A549 treated with Hydrocortisone at 1 μM for 4 hours (cell line): ENCODE measurements around the gene PBXIP1. TPM values are rescaled to one million over a fixed set of nuclear protein-coding genes. Genes with fewer than 3 reads are reported as not detected.

Experiments used
- total RNA-seq: library from RNA; stranded (reverse); fragments of 200-300 nt; extraction: Qiagen RNA extraction; gene quantifications from 5 replicates; pipeline ENCODE4 v1.2.3, GENCODE V29; 2022

Gene PBXIP1, protein sequence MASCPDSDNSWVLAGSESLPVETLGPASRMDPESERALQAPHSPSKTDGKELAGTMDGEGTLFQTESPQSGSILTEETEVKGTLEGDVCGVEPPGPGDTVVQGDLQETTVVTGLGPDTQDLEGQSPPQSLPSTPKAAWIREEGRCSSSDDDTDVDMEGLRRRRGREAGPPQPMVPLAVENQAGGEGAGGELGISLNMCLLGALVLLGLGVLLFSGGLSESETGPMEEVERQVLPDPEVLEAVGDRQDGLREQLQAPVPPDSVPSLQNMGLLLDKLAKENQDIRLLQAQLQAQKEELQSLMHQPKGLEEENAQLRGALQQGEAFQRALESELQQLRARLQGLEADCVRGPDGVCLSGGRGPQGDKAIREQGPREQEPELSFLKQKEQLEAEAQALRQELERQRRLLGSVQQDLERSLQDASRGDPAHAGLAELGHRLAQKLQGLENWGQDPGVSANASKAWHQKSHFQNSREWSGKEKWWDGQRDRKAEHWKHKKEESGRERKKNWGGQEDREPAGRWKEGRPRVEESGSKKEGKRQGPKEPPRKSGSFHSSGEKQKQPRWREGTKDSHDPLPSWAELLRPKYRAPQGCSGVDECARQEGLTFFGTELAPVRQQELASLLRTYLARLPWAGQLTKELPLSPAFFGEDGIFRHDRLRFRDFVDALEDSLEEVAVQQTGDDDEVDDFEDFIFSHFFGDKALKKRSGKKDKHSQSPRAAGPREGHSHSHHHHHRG
- 13.1 to 16.1 TPM (median 14.7 TPM) in 5 replicates for total RNA-seq

DNA sequence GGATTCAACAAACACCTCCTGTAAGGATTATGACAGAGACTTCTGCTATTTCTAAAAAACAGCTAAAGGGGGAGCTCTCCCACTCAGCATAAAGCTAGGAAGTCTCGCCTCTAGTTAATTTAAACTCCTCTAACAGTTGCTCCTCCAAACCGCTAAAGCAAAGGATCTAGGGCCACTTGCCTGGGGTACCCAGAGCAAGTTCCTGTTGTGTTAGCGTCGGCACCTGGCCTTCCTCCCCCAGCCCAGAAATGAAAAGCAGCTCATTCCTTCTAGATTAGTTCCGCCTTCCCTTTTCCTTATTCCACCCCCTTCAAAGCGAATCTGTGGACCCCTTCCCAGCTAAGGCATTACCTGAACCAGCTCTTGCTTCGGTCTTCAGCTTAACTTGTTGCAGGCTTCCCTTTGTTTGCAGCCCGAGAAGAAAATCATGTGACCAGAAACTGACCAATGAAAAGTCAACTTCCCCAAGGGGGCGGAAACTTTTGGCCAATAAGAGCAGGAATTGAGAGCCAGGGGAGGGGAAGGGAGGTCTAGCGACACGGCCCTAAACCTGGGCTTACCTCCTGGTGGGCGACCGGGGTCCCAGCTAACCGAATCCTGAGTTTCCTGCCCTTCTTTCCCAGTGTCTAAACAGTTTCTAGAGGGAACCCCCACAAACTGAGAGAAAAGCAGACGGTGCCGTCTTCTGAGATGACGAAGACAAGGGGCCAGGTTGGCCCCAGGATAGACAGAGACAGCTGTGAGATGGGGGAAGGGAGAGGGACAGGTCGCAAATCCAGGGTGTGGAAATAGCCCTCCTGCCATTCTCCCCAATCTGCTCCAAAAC lies at the start of gene PBXIP1:
Gene PBXIP1, minus strand, starts transcription at position 382 of the 826 bp plus-strand sequence. CDS start 2,378 bp downstream, outside the sequence.

DNA sequence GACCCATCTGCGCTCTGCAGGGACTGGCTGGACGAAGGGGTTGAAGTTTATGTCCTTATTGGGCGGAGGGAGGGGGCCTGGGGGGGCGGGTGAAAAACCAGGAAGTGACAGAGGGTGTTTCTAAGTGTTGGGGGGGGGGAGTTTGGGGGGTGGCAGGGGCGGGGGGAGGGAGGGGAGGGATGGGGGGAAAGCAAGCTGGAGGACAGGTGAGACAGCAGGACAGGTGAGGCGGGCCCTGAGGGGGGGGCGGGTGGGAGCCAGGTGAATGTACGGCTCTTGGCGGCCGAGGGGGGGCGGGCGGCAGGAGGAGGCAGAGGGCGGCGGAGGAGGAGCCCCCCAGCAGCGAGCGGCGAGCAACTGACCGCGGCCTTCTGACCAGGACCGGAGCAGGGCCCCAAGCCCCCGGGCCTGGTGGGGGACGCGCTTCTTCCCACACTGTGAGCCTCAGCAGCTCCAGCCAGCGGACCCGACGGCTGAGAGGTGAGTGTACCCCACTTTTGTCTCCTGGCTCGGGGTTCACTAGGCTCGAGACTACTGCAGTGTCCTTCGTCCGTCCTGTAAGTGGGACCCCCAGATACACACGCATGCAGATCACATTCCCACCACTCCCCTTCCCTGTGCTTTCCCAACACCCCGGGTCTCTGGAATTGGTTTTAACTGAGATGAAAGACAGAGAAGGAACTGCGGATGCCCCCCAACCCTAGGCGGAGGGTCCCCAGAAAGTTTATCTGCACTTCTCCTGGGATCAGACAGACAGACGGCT lies 46.7 kb upstream of the PBXIP1 start, which contains the start of gene ZBTB7B:
Gene ZBTB7B, plus strand, starts transcription at position 339 of the 763 bp plus-strand sequence. CDS start 11,859 bp downstream, outside the sequence.

DNA sequence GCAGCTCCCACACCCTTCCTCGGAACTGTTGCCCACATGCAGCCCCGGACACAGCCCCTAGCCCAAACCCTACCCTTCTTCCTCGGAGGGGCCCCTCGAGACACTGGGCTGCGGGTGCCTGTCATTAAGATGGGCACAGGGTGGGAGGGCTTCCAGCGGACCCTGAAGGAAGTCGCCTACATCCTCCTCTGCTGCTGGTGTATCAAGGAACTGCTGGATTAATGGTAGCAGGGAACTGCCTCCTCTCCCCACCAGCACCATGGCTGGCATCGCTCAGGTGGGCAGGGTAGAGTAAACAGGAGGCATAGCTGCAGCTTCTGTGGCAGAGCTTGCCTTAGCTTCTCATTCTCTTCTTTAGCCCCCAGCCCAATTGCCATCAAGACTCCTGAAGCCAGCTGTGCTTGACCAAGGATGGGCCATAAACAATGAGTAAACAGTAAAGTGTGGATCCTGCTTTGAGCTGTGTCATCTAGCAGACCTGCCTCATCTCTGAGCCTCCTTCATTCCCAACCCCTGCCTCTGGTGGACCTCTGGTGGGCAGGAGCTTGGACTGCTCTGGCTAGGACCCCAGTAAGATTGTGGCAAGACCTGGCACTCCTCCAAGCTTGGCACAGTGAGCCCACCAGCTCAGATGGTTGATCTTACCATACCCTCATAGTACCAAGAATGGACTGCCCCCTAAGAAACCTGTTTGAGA lies 37.8 kb upstream of the PBXIP1 start, which contains the start of gene LENEP:
Gene LENEP, plus strand, starts transcription at position 15 of the 697 bp plus-strand sequence. Its CDS starts 22 bp downstream, at position 37.

DNA sequence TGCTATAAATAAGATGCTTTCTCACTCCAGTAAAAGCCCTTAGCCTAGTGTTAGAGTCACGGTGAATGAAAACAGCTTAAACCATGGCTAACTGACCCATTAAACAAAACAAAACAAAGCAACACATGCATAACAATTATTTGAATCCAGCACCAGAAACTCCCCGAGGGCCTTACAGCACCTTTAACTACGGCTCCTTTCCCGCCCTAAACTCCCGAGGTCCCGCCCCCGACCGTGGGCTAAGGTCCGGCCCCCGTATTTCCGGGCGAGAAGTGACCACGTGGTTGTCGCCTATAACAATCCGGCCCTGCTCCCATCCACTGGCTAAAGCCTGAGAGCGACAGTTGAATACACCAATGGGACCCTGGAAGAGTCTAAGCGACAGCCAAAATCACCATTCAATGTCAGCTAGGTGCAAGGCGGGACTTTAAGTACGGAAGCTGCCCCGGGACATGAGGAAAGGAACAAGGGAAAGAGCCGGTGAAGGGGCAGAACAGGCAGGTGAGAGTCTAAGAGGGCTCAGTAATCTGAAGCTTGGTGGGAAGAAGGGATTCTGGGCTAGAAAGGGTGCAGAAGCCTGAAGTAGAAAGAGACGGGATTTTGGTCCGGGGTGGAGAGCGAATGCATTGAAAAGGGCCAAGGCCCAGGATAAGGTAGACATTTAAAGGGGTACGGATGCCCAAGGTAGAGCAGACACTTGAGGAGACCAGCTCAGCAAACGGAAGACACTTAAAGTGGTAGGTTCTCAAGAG lies 27.2 kb upstream of the PBXIP1 start, which contains the start of gene FLAD1:
Gene FLAD1, plus strand, starts transcription at position 448 of the 752 bp plus-strand sequence. CDS start 351 bp downstream, outside the sequence.

DNA sequence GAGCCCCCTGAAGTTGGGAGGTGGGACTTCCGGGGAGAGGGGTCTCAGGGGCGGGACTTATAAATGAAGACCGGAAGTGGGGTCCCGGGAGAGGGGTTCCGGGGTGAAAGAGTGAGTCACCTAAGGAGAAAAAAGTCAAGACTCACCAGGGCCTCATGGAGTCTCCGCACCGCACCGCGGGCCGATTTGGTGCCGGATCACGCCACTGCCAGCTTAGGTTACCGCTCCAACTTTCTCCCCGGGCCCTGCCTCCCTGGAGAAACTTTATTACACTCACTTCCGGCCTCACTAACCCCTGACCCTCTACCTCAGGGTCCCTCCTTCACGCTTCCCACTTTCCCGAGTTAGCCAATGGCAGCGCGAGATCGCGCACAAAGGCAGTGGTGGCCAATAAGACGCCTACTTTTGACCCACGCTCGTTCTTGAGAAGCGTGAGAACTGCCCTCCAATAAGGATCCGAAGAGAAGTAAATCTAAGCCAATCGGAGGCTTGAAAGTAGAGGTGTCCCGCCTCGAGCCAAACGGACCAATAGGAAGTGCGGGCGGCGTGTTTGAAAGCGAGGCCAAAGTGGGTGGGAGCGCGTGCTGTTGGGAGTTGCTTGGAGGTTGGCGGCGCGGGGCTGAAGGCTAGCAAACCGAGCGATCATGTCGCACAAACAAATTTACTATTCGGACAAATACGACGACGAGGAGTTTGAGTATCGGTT lies 18.4 kb upstream of the PBXIP1 start, which contains the start of gene CKS1B:
Gene CKS1B, plus strand, starts transcription at position 580 of the 706 bp plus-strand sequence. Its CDS starts 65 bp downstream, at position 645.

DNA sequence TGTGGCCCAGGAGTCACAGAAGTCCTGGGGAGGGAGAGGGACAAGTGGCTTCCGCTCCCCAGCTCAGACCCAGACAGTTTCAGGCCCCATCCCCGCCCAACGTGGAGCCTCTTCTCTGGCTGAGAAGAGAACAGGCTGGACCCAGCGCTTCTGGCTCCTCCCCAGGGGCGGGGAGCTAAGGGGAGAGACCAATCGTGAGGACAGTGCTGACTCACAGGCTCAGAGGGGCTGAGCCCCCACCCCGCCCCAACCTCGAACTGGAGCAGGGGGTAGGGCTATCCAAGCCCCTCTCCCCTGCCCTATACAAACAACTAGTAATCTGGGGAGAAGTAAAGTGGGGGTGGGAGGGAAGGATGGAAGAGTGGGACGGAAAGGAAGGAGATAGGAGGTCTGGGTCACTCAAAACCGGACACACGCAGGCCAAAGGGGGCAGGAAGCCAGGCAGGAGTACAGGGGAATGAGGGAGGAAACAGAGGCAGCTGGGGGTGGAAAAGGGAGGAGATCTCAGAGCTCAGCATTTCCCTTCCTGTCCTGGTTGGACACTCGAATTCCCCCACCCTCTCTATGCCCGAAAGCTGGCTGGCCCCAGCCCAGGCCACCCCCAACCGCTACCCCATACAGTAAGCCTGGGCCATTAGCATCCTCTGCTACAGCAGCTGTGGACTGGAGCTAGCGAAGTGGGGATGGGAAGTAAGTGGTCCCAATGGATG lies 14.9 kb upstream of the PBXIP1 start, which contains the start of gene SHC1:
Gene SHC1, minus strand, starts transcription at position 117 of the 710 bp plus-strand sequence. CDS start 221 bp downstream, outside the sequence.

DNA sequence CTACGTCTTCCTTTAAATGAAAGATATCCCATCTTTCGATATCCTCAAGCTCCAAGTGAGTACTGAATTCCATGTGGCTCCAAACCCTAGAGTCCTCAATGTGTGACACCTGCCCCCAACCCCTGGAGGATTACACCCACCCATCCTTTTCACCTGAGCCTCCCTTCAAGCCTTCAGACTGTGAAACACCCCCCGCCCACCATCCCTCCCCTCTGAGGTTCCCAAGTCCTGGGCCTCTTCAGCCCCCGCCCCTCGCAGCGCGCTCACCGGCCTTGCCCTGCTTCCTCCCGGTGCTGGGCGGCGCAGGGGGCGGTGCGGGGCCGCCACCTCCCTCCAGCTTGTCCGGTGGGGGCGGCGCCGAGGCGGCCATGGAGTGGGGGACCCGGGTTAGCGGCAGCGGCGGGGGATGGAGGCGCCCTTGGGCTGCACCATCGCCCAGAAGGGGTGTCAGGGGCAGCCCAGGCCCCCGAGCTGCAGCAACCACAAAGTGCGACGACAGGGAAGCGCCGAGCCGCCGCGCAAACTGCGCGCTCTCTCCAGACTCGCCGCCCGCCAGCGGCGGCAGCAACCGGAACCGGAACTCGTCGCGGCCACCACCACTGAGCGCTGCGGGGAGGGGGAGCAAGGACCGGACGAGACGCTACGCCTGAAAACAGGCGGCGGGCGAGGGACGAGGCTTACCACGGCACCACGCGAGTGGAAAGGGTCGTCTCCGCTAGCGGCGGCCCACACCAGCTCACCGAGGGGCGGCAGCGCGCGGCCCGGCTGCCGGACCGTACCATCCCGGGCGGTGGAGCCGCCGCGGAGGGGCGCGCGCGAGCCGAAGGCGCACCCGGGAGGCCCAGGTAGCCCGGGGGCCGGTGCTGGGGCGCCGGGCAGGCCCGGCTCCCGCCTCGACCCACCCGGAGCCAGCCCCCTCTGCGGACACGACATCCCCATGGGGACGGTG lies 5.6 kb upstream of the PBXIP1 start, which contains the start of gene PYGO2:
Gene PYGO2, minus strand, starts transcription at position 576 of the 949 bp plus-strand sequence. Its CDS starts 206 bp downstream, at position 370.

DNA sequence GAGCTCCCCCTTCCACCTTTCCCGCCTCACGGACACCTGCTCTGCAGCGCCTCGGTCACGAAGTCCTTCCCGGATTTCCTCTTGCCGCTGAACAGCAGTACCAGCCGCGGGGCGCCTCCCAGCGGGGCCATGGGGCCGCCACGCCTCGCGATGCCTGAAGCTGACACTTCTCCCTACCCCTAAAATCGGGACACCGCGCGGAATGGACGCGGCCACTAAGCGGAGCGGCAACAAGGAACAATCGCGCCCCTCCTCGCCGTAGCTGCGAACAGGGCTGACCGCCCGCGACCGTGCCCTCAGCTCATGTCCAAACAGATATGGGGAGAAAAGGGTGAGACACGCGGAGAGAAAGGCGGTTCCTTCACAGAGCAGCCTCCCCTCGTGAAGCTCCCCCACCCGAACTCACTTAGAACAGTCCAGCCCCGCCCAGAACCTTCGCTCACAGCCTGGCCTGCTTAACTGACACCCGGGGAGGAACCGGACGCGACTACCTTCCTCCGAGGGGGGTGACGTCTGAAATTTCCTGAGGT lies 19.3 kb downstream of the PBXIP1 start, which contains the start of gene PMVK:
Gene PMVK, minus strand, starts transcription at position 165 of the 530 bp plus-strand sequence. Its CDS starts 34 bp downstream, at position 131.

Other genes with a start within 250 kb of the PBXIP1 start
- 0.01 to 0.03 TPM (median 0.02 TPM) in 4 of 5 replicates, not detected in the other for gene KCNN3, start 85.8 kb downstream of the PBXIP1 start, total RNA-seq
- 42.1 to 48.4 TPM (median 43.6 TPM) in 5 replicates for gene PMVK, start 19.4 kb downstream of the PBXIP1 start, total RNA-seq
- gene PYGO2, start 5.7 kb upstream of the PBXIP1 start, total RNA-seq = 20.1 to 24.8 TPM (median 23.2 TPM) in 5 replicates
- 194 to 253 TPM (median 238 TPM) in 5 replicates for gene SHC1, start 14.6 kb upstream of the PBXIP1 start, total RNA-seq
- 311 to 367 TPM (median 344 TPM) in 5 replicates for gene CKS1B, start 18.6 kb upstream of the PBXIP1 start, total RNA-seq
- gene FLAD1, start 27.2 kb upstream of the PBXIP1 start, total RNA-seq = 38.8 to 45.4 TPM (median 43.8 TPM) in 5 replicates
- gene LENEP, start 37.5 kb upstream of the PBXIP1 start, total RNA-seq = not detected in 5 replicates
- 44.8 to 52.9 TPM (median 49.0 TPM) in 5 replicates for gene ZBTB7B, start 46.7 kb upstream of the PBXIP1 start, total RNA-seq
- gene DCST2, start 77.7 kb upstream of the PBXIP1 start, total RNA-seq = 0.37 to 0.77 TPM (median 0.52 TPM) in 5 replicates
- 0.07 to 0.08 TPM in 2 of 5 replicates, not detected in the others for gene DCST1, start 77.7 kb upstream of the PBXIP1 start, total RNA-seq
- gene ADAM15, start 95.2 kb upstream of the PBXIP1 start, total RNA-seq = 84.2 to 106 TPM (median 101 TPM) in 5 replicates
- gene EFNA4, start 107.6 kb upstream of the PBXIP1 start, total RNA-seq = 12.3 to 15.4 TPM (median 13.0 TPM) in 5 replicates
- 9.7 to 11.7 TPM (median 11.6 TPM) in 5 replicates for gene EFNA3, start 122.7 kb upstream of the PBXIP1 start, total RNA-seq
- 21.4 to 32.6 TPM (median 26.0 TPM) in 5 replicates for gene EFNA1, start 171.8 kb upstream of the PBXIP1 start, total RNA-seq
- gene SLC50A1, start 179.8 kb upstream of the PBXIP1 start, total RNA-seq = 32.8 to 36.7 TPM (median 34.6 TPM) in 5 replicates
- 69.5 to 108 TPM (median 98.1 TPM) in 5 replicates for gene DPM3, start 184.4 kb upstream of the PBXIP1 start, total RNA-seq
- 187 to 257 TPM (median 250 TPM) in 5 replicates for gene KRTCAP2, start 217.2 kb upstream of the PBXIP1 start, total RNA-seq
- gene TRIM46, start 217.8 kb upstream of the PBXIP1 start, total RNA-seq = 1.7 to 2.9 TPM (median 2.7 TPM) in 5 replicates